Activated naive CD4-positive, alpha-beta T cell treated with anti-CD3 and anti-CD28 coated beads, Interleukin-2, amount 50 U/mL, for 24 hours (primary cell): ENCODE data around the gene GJC1.
A peak's percentile ranks its signal among the peaks of the same experiment; 100 is the strongest.

Experiments
- H3K27ac Mint-ChIP-seq: one replicate; pipeline ENCODE4 v1.8.0; 2021; ENCODE audit warnings: mild to moderate bottlenecking, mixed read lengths
- H3K27me3 Mint-ChIP-seq: one replicate; pipeline ENCODE4 v1.8.0; 2021; ENCODE audit warnings: mixed read lengths
- H3K36me3 Mint-ChIP-seq: one replicate; pipeline ENCODE4 v1.8.0; 2021; ENCODE audit warnings: mixed read lengths
- H3K4me1 Mint-ChIP-seq: one replicate; pipeline ENCODE4 v1.8.0; 2021; ENCODE audit warnings: mixed read lengths
- H3K4me3 Mint-ChIP-seq: one replicate; pipeline ENCODE4 v1.8.0; 2021; ENCODE audit warnings: mild to moderate bottlenecking, mixed read lengths
- H3K9me3 Mint-ChIP-seq: one replicate; pipeline ENCODE4 v1.8.0; 2021; ENCODE audit warnings: mixed read lengths

GJC1 gene

DNA sequence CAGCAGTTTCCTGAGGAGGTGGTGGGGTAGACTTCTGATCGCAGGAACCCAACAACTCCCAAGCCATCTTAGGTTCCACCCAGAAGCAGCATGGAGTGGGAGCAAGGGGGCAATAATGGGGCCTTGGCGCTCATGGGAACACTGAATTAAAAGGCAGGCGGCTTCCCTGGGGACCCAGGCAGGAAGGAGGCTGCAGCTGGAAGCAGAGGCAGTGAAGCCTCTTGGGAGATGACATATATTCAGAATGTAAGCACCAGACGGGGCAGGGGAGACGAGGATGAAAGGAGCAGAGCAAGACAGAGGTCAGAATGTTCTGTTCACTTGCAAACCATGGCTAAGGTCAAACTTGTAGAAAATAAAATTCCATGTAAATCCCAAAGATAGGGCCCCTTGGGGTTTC, 20.5 kb upstream of the GJC1 start:
- Mint-ChIP-seq H3K36me3 (peaks cover 11% of the 10 kb centered on the region), H3K4me3 (no peak overlapping the region), H3K4me1 (no peaks in the 10 kb centered on the region), H3K9me3 (no peaks in the 10 kb centered on the region), H3K27me3 (no peaks in the 10 kb centered on the region), H3K27ac (peak overlapping the region; percentile 41)

DNA sequence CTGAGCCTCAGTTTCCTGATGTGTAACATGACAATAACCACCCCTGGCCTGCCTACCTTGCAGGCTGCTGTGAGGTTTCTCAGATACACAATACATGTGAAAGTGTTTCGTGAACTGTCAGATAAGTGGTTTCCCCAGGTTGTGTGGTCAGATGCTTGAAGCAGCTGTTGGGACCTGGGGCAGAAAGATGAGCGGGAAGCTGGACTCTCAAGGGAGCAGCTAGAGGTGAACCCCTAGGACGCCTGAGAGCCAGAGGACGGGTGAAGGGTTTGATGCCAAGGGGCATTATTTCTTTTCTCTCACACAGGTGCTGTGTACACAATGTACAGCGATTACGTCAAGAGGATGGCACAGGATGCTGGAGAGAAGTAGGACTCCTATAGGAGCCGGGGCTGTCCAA, 19.9 kb upstream of the GJC1 start:
- peaks cover 11% of the 10 kb centered on the region for H3K36me3 Mint-ChIP-seq
- no peaks in the 10 kb centered on the region for H3K4me1 Mint-ChIP-seq
- no peak overlapping the region for H3K4me3 Mint-ChIP-seq
- no peak overlapping the region for H3K27ac Mint-ChIP-seq
- H3K27me3 Mint-ChIP-seq = no peaks in the 10 kb centered on the region
- H3K9me3 Mint-ChIP-seq = no peaks in the 10 kb centered on the region

DNA sequence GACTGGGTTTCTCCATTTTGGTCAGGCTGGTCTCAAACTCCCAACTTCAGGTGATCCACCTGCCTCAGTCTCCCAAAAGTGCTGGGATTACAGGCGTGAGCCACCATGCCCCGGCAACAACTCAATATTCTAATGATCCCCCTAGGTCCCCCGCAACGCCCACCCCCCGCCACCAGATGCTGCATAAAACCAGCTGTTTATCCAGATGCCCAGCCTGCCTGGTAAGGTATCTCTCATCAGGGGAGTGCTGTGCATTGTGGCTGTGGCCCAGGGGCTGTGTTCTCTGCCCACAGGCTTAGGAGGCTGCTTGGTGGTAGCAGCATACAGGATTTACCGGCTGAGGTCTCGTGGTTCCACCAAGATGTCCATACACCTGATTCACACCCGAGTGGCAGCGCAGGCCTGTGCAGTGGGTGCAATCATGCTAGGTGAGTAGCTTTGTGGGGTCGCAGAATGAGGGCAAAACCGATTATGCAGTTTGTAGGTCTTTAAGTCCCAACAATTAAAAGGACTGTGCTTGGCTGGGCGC, 18.9 kb upstream of the GJC1 start:
- H3K27ac Mint-ChIP-seq = no peak overlapping the region
- no peaks in the 10 kb centered on the region for H3K9me3 Mint-ChIP-seq
- H3K27me3 Mint-ChIP-seq = no peaks in the 10 kb centered on the region
- H3K4me1 Mint-ChIP-seq = no peaks in the 10 kb centered on the region
- no peak overlapping the region for H3K4me3 Mint-ChIP-seq
- peaks cover 5% of the 10 kb centered on the region for H3K36me3 Mint-ChIP-seq

DNA sequence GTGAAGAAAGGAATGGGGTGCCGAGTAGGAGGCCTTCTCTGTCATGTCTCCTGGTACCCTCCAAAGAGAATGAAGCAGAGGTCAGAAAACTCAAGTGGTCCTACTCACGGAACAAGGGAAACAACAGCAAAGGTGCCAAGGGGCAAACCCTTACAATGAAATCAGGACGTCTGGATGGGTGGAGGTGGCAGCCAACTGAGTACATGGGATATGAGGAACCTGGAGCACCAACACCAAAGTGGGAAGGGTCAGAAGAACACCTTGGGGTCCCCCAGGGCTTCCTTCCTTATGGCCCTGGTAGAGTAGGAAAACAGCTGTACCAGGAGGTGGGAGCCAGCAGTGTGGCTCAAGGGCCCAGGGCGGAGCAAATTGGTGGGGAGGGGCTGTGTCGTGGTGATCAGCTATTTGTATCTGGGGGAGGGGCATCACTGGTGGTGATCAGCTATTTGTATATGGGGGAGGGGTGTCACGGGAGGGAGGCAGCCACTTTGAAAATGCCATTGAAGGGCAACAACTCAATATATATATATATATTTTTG, 18.2 kb upstream of the GJC1 start:
- Mint-ChIP-seq H3K4me1 (no peaks in the 10 kb centered on the region), H3K4me3 (no peak overlapping the region), H3K36me3 (peaks cover 5% of the 10 kb centered on the region), H3K27ac (no peak overlapping the region), H3K9me3 (no peaks in the 10 kb centered on the region), H3K27me3 (no peaks in the 10 kb centered on the region)

DNA sequence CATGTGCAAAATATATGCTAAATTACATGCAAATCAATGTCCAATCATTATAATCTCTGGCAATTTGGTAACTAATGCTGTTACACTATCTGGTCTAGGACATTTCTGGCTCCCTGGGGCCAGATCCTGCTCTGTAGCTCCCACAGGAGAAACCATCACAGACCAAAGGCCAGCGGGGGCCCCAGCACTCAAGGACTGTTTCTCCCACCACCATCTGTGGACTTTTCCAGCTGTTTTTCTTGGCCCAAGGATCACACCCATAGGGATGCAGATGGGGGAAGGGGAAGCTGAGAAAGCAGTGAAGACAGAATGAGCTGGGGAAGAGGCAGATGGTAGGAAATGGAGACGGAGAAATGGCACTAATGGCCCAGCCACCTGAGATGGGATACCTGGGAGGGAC, 17.5 kb upstream of the GJC1 start, which contains the start of gene HIGD1B:
HIGD1B (plus strand) TSS at position 298 of the 400 bp plus-strand sequence. CDS start 270 bp downstream, outside the sequence.
- no peaks in the 10 kb centered on the region for H3K4me1 Mint-ChIP-seq
- H3K9me3 Mint-ChIP-seq = no peaks in the 10 kb centered on the region
- peaks cover 5% of the 10 kb centered on the region for H3K36me3 Mint-ChIP-seq
- H3K27me3 Mint-ChIP-seq = no peaks in the 10 kb centered on the region
- peak within 1 kb of the TSS; percentile 79 for H3K27ac Mint-ChIP-seq
- no peak within 1 kb of the TSS for H3K4me3 Mint-ChIP-seq

DNA sequence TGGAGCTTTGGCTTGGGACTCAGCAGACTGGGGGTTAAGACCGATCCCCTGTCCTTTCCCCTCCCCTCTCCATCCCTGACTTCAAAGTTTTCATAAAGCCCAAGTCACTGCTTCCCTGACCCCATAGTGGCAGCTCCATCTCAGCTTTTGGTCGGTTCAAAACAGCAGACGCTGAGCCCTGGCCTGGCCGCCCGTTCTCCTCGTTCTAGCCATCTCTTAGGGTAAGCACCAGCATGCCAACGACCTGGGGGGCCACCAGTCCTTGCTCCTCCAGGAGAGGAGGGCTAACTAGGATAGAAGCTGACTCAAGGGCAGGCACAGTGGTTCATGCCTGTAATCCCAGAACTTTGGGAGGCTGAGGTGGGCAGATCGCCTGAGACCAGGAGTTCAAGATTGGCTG, 16.1 kb upstream of the GJC1 start:
- no peak overlapping the region for H3K27ac Mint-ChIP-seq
- peaks cover 5% of the 10 kb centered on the region for H3K36me3 Mint-ChIP-seq
- H3K9me3 Mint-ChIP-seq = no peaks in the 10 kb centered on the region
- no peak overlapping the region for H3K4me3 Mint-ChIP-seq
- H3K4me1 Mint-ChIP-seq = no peaks in the 10 kb centered on the region
- H3K27me3 Mint-ChIP-seq = no peaks in the 10 kb centered on the region

DNA sequence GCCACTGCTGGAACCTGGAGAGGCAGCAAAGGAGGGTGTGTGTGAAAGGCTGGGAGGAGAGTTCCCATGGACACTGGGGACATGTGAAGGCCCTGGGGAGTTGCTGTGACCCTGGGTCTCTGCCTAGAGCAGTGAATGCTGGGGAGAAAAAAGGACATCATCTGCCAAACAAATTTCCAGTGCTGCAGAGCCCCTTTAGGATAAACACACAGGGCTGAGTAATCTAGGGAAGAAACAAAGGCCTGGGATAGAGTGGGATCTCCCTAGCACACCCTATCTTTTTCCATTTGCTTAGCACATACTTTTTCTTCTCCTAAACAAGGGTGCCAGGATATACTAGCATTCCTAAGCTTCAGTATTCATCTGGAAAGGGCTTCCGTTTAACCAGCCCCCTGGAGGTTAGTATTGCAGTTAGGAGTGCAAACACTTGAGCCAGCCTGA, 14.3 kb upstream of the GJC1 start:
- H3K27me3 Mint-ChIP-seq = no peaks in the 10 kb centered on the region

DNA sequence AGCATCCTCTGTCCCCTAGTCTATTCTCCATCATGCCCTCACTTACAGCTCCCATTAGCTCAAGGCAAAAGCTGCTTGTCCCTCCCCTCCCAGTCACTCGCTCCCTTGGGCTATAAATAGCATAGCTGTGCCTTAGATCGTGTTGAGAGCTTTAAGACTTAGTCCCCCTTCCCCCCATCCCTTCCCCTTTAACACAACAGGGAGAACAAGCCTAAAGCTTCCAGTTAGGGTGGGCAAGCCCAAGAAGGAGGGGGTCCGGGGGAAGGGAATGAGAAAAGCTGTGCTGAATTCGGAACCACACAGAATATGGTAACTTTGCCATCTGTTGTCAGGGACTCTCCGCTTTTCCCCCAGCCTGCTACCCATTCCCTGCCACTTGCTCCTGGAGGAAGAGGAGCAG, 12.7 kb upstream of the GJC1 start:
- no peaks in the 10 kb centered on the region for H3K27me3 Mint-ChIP-seq
- no peak overlapping the region for H3K27ac Mint-ChIP-seq

More for the DNA sequence above, 14.3 kb upstream of the GJC1 start:
- Mint-ChIP-seq H3K4me1 (no peaks in the 10 kb centered on the region), H3K27ac (no peak overlapping the region), H3K4me3 (no peak overlapping the region), H3K9me3 (no peaks in the 10 kb centered on the region), H3K36me3 (no peaks in the 10 kb centered on the region)

DNA sequence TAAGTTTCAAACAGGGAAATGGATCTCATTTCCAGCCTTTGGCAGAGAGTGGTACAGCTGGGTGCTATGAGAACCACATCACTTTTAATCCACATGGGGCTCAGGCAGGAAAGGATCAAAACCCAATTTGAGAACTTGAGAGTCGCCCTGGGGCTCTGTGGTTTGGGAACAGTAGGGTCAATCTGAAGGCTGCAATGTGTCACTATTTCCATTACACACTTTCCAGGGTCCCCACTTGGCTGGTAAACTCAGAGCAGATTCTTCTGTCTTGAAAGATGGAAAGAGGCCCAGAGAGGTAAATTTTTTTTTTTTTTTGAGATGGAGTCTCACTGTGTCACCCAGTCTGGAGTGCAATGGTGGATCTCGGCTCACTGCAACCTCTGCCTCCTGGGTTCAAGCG, 10.8 kb upstream of the GJC1 start:
- Mint-ChIP-seq H3K9me3 (no peaks in the 10 kb centered on the region), H3K27me3 (no peaks in the 10 kb centered on the region), H3K4me3 (no peak overlapping the region), H3K4me1 (no peaks in the 10 kb centered on the region), H3K27ac (no peak overlapping the region), H3K36me3 (no peaks in the 10 kb centered on the region)

More for the DNA sequence above, 12.7 kb upstream of the GJC1 start:
- no peak overlapping the region for H3K4me3 Mint-ChIP-seq
- H3K9me3 Mint-ChIP-seq = no peaks in the 10 kb centered on the region
- no peaks in the 10 kb centered on the region for H3K4me1 Mint-ChIP-seq
- no peaks in the 10 kb centered on the region for H3K36me3 Mint-ChIP-seq

DNA sequence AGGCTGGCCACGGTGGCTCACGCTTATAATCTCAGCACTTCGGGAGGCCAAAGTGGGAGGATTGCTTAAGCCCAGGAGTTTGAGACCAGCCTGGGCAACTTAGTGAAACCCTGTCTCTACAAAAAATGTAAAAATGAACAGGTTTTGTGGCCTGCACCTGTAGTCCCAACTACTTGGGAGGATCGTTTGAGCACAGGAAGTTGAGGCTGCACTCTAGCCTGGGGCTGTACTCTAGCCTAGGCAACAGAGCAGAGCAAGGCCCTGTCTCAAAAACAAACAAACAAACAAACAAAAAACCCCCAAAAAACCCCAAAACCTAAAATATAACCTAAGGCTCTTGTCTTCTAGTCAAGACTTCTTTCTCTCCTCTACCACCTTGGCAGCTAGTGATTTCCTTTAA, 10.2 kb upstream of the GJC1 start:
- Mint-ChIP-seq H3K9me3 (no peaks in the 10 kb centered on the region), H3K4me3 (no peak overlapping the region), H3K4me1 (no peaks in the 10 kb centered on the region), H3K27me3 (no peaks in the 10 kb centered on the region), H3K36me3 (no peaks in the 10 kb centered on the region), H3K27ac (no peak overlapping the region)

DNA sequence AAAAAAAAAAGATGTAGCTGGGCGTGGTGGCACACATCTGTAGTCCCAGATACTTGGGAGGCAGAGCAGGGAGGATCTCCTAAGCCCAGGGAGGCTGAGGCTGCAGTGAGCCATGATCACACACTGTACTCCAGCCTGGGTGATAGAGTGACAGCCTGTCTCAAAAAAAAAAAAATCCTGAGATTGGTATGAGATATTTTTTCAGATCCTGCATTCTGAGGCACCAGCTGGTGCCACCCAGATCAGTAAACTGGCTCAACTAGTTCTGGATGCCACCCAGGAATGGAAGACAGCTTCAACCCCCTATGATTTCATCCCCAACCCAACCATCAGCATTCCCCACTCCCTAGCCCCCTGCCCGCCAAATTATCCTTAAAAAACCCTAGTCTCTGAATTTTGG, 7.1 kb upstream of the GJC1 start:
- H3K4me1 Mint-ChIP-seq = no peaks in the 10 kb centered on the region
- peaks cover 7% of the 10 kb centered on the region for H3K27me3 Mint-ChIP-seq

DNA sequence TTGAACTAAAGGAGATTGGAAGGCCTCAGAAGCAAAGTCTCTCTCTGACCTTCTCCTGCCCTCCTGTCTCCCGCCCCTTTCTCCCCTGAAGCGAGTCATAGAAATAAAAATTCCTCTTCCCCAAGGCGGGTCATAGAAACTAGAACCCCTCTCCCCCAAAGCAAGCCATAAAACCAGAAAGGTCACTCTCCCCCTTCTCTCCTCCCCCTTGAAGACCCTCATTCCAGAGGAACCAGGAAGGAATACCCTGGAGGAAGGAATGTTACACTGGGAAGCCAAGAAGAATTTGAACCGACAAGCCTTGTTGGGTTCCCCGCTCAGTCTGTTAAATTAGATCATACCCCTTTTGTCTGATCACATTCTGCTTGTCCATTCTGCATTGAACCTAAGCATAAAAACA, 2.7 kb upstream of the GJC1 start:
- no peak overlapping the region for H3K27ac Mint-ChIP-seq
- H3K4me3 Mint-ChIP-seq = no peak overlapping the region
- no peaks in the 10 kb centered on the region for H3K36me3 Mint-ChIP-seq
- peaks cover 22% of the 10 kb centered on the region for H3K27me3 Mint-ChIP-seq
- peaks cover 11% of the 10 kb centered on the region for H3K4me1 Mint-ChIP-seq
- no peaks in the 10 kb centered on the region for H3K9me3 Mint-ChIP-seq

More for the DNA sequence above, 7.1 kb upstream of the GJC1 start:
- Mint-ChIP-seq H3K9me3 (no peaks in the 10 kb centered on the region), H3K27ac (no peak overlapping the region), H3K4me3 (no peak overlapping the region), H3K36me3 (no peaks in the 10 kb centered on the region)

DNA sequence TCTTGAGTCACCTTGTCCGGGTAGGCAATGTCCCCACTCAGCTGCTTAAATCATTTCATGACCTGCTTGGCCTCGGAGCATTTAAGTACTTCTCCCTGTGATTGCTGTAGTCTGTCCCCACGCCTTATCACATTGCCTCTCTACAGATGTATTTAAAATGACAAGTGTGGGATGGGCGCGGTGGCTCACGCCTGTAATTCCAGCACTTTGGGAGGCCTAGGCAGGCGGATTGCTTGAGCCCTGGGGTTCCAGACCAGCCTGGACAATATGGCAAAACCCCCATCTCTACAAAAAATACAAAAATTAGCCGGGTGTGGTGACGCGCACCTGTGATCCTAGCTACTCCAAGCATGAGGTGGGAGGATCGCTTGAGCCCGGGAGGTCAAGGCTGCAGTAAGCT, 1.3 kb upstream of the GJC1 start:
- H3K27me3 Mint-ChIP-seq = peaks cover 32% of the 10 kb centered on the region
- no peaks in the 10 kb centered on the region for H3K9me3 Mint-ChIP-seq
- no peaks in the 10 kb centered on the region for H3K36me3 Mint-ChIP-seq
- H3K4me3 Mint-ChIP-seq = no peak overlapping the region
- H3K4me1 Mint-ChIP-seq = peaks cover 11% of the 10 kb centered on the region
- H3K27ac Mint-ChIP-seq = no peak overlapping the region

DNA sequence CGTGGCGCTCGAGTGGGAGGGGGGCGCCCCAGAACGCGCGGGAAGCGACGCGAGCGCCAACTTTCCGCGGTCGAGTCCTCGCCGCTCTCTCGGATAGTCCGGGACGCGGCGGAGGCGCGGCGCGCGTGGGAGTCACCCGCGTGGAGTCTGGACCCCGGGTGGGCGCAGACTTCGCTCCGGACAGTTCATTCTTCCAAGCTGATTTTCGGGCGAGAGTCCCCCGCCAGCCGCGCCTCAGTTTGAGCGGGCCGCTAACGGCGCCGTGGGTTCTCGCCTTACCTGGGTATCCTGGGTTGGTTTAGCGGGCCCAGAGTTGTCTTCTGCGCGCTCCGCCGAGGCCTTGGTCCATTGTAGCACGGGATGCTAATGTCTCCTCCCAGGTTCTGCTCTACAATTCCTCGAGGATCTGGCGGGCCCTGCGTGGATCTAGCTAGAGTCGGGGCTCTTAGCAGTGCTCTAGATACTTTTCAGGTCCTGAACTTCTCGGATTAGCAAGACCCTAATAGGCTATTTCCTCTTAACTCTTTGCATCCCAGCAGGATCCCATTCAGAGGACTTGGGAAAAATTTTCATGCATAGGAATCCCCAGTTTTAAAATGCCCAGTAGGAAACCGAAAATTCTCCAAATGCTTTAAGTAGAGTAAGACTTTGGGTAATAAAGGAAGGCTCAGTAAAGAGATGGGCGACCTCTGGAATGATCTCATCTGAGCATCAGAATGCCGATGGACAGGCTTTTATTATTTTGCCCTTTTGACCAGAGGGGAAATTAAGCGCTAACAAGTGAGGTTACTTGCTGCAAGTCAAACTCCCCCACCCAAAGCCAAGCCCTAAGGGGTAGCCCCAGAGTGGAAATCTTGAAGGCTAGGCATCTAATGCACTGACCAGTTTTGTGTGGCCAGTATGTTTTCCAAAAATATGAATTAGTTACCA, 537 bp upstream of the GJC1 start:
- H3K4me1 Mint-ChIP-seq = peaks cover 11% of the 10 kb centered on the region
- peak overlapping the region; percentile 71 for H3K4me3 Mint-ChIP-seq
- no peaks in the 10 kb centered on the region for H3K9me3 Mint-ChIP-seq
- H3K36me3 Mint-ChIP-seq = no peaks in the 10 kb centered on the region
- no peak overlapping the region for H3K27ac Mint-ChIP-seq
- H3K27me3 Mint-ChIP-seq = peaks cover 32% of the 10 kb centered on the region

DNA sequence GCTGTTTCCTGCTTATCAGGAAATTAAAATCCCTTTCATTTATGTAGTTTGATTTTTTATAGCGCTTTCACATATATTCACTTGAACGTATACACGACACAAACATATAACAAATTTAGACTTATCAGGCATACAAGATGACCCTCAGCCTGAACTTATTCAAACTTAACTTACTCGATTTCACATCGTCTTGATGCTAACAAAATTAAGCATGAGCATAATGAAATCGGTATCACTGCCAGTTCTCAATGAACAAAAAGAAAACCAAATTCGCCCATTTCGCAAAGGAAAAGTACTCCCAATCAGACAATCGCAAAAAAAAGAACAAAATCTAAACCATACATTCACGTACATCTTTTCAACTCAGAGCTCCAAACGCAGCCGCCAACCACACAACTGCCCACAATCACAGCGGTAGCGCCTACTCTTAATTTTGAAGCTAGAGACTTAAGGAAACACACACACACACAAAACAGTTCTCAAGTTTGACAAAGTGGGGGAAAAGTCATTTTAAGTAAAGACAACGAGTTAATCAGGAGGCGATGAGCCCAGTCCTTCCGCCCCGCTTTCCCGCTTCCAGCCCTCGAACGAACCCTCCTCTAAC, 1.1 kb downstream of the GJC1 start:
- Mint-ChIP-seq H3K4me3 (peak overlapping the region; percentile 84), H3K36me3 (no peaks in the 10 kb centered on the region), H3K4me1 (peaks cover 11% of the 10 kb centered on the region), H3K9me3 (no peaks in the 10 kb centered on the region), H3K27me3 (peaks cover 34% of the 10 kb centered on the region), H3K27ac (peak overlapping the region; percentile 63)

DNA sequence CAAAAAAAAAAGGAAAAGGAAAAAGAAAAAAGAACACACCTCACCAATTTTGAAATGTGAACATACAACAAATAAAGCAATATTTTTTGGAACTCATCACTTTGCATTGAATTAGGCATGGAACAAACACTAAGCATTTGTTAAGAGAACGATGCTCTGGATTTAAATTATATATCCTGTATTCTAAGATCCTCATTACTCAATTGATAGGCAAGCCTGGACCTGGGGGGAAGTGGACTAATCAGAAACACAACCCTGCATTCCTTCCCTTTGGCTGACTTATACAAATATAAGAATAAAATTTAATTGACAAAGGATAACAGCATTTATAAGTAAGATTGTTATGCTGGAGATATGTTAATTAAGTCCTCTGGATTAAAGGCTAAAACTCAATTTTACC, 2.2 kb downstream of the GJC1 start:
- H3K27ac Mint-ChIP-seq = no peak overlapping the region
- H3K4me1 Mint-ChIP-seq = peaks cover 11% of the 10 kb centered on the region
- H3K9me3 Mint-ChIP-seq = no peaks in the 10 kb centered on the region
- H3K4me3 Mint-ChIP-seq = no peak overlapping the region
- peaks cover 33% of the 10 kb centered on the region for H3K27me3 Mint-ChIP-seq
- no peaks in the 10 kb centered on the region for H3K36me3 Mint-ChIP-seq
